ENCODE results near the gene CHAT.

CHAT gene

GRCh38 chr10:49610114-49610457 is 3.8 kb upstream of the CHAT start, which contains the start of gene SLC18A3:
SLC18A3 (plus strand) TSS chr10:49610310; CDS start chr10:49610741, 431 bp downstream.
- H3K27ac ChIP-seq = no peak within 1 kb of the TSS
- no peaks in the 10 kb centered on the region for H3K4me1 ChIP-seq (ENCODE audit: control insufficient read depth in 1 of 2, insufficient read depth in 1 of 2, low read depth in 1 of 2, low read length in 1 of 2)
- H3K36me3 ChIP-seq = no peaks in the 10 kb centered on the region
- TF ChIP-seq CTCF (IDR thresholded peaks at IDR 0.05) = no peak
- H3K27me3 ChIP-seq = peaks cover 100% of the 10 kb centered on the region
- no peaks in the 10 kb centered on the region for H3K9me3 ChIP-seq
- H3K4me3 ChIP-seq (ENCODE audit: low read depth in 1 of 2, low read length in 1 of 2) = no peak within 1 kb of the TSS

GRCh38 chr10:49610458-49611165 is 3.2 kb upstream of the CHAT start:
- no peaks in the 10 kb centered on the region for H3K36me3 ChIP-seq
- H3K4me1 ChIP-seq (ENCODE audit: control insufficient read depth in 1 of 2, insufficient read depth in 1 of 2, low read depth in 1 of 2, low read length in 1 of 2) = no peaks in the 10 kb centered on the region
- no peaks in the 10 kb centered on the region for H3K9me3 ChIP-seq
- H3K27ac ChIP-seq = no peak overlapping the region
- no peak for TF ChIP-seq CTCF (IDR thresholded peaks at IDR 0.05)
- peaks cover 100% of the 10 kb centered on the region for H3K27me3 ChIP-seq
- no peak overlapping the region for H3K4me3 ChIP-seq (ENCODE audit: low read depth in 1 of 2, low read length in 1 of 2)

- TF ChIP-seq CTCF (IDR thresholded peaks at IDR 0.05) = no peak
- Histone ChIP-seq H3K4me3 (ENCODE audit: low read depth in 1 of 2, low read length in 1 of 2) (no peak overlapping the region), H3K27ac (no peak overlapping the region), H3K27me3 (peaks cover 100% of the 10 kb centered on the region), H3K4me1 (ENCODE audit: control insufficient read depth in 1 of 2, insufficient read depth in 1 of 2, low read depth in 1 of 2, low read length in 1 of 2) (no peaks in the 10 kb centered on the region), H3K36me3 (no peaks in the 10 kb centered on the region), H3K9me3 (no peaks in the 10 kb centered on the region)
These were observed 2.5 kb upstream of the CHAT start for GRCh38 chr10:49611166-49611815.

- H3K9me3 ChIP-seq = no peaks in the 10 kb centered on the region
- H3K4me3 ChIP-seq (ENCODE audit: low read depth in 1 of 2, low read length in 1 of 2) = no peak overlapping the region
- no peaks in the 10 kb centered on the region for H3K36me3 ChIP-seq
- H3K27ac ChIP-seq = no peak overlapping the region
- peaks cover 100% of the 10 kb centered on the region for H3K27me3 ChIP-seq
- H3K4me1 ChIP-seq (ENCODE audit: control insufficient read depth in 1 of 2, insufficient read depth in 1 of 2, low read depth in 1 of 2, low read length in 1 of 2) = no peaks in the 10 kb centered on the region
- TF ChIP-seq CTCF (IDR thresholded peaks at IDR 0.05) = no peak
These were observed 1.9 kb upstream of the CHAT start for GRCh38 chr10:49611816-49612512.

- Histone ChIP-seq H3K27ac (no peak overlapping the region), H3K27me3 (peaks cover 100% of the 10 kb centered on the region), H3K36me3 (no peaks in the 10 kb centered on the region), H3K9me3 (no peaks in the 10 kb centered on the region), H3K4me1 (ENCODE audit: control insufficient read depth in 1 of 2, insufficient read depth in 1 of 2, low read depth in 1 of 2, low read length in 1 of 2) (no peaks in the 10 kb centered on the region), H3K4me3 (ENCODE audit: low read depth in 1 of 2, low read length in 1 of 2) (no peak overlapping the region)
- TF ChIP-seq CTCF (IDR thresholded peaks at IDR 0.05) = no peak
These were observed 1.2 kb upstream of the CHAT start for GRCh38 chr10:49612513-49613164.
